ENCODE measurements around the gene GSTM2. TPM values are rescaled to one million over a fixed set of nuclear protein-coding genes. Genes with fewer than 3 reads are reported as not detected.
"Not testable (repeated sequence)": the region's sequence is repeated elsewhere in the genome, so short reads cannot be mapped to it uniquely, and the experiment has no call there.

GSTM2 gene
- total RNA-seq, 2 experiments from 2014 or later, result 18.2 to 19.3 TPM

GRCh38 chr1:109708949-109709348 lies 41.1 kb downstream of the GSTM2 start:
- H3K9me3 Mint-ChIP-seq (ENCODE audit: insufficient read depth); DNase-seq; ATAC-seq; H3K4me1 Mint-ChIP-seq (ENCODE audit: low read depth); H3K27ac Mint-ChIP-seq; POLR2A ChIA-PET; H3K4me3 Mint-ChIP-seq; H3K27me3 Mint-ChIP-seq (ENCODE audit: low read depth); H3K36me3 Mint-ChIP-seq (ENCODE audit: low read depth): not testable (repeated sequence)
- CTCF ChIA-PET, result interaction anchor here (1.3 kb wide), 1 partner anchor 69 kb away, joined by 3 read pairs; no protein-coding TSS in a partner anchor

- CTCF ChIA-PET, result interaction anchor here (1.3 kb wide), 1 partner anchor 70 kb away, joined by 3 read pairs; no protein-coding TSS in a partner anchor
- DNase-seq, POLR2A ChIA-PET: not testable (repeated sequence)
Observed at GRCh38 chr1:109709822-109710221, 42.0 kb downstream of the GSTM2 start.

GRCh38 chr1:109711593-109712320 lies 43.9 kb downstream of the GSTM2 start, which contains the start of gene GSTM5:
Gene GSTM5 (plus strand): TSS chr1:109712251. CDS start chr1:109712313, 62 bp downstream.
- H3K4me1 Mint-ChIP-seq (ENCODE audit: low read depth); ATAC-seq; DNase-seq; POLR2A ChIA-PET; H3K9me3 Mint-ChIP-seq (ENCODE audit: insufficient read depth); CTCF ChIA-PET; H3K36me3 Mint-ChIP-seq (ENCODE audit: low read depth); H3K27ac Mint-ChIP-seq: not testable (repeated sequence)
- peaks cover 13% of the 10 kb centered on the region for H3K27me3 Mint-ChIP-seq (ENCODE audit: low read depth)
- H3K4me3 Mint-ChIP-seq, result peak within 1 kb of the TSS; percentile 40

More at GRCh38 chr1:109709822-109710221, 42.0 kb downstream of the GSTM2 start:
- not testable (repeated sequence) for H3K36me3 Mint-ChIP-seq (ENCODE audit: low read depth); H3K9me3 Mint-ChIP-seq (ENCODE audit: insufficient read depth); H3K27ac Mint-ChIP-seq; H3K4me1 Mint-ChIP-seq (ENCODE audit: low read depth); ATAC-seq; H3K4me3 Mint-ChIP-seq
- H3K27me3 Mint-ChIP-seq (ENCODE audit: low read depth), result peaks cover 10% of the 10 kb centered on the region

GRCh38 chr1:109712321-109712864 lies 44.5 kb downstream of the GSTM2 start:
- no peak overlapping the region for H3K4me3 Mint-ChIP-seq
- CTCF ChIA-PET, result no interaction called here
- H3K36me3 Mint-ChIP-seq (ENCODE audit: low read depth), result peaks cover 4% of the 10 kb centered on the region
- H3K4me1 Mint-ChIP-seq (ENCODE audit: low read depth), result peaks cover 2% of the 10 kb centered on the region
- ATAC-seq (no peak), DNase-seq (no peak)
- H3K27ac Mint-ChIP-seq, result no peak overlapping the region
- peaks cover 7% of the 10 kb centered on the region for H3K9me3 Mint-ChIP-seq (ENCODE audit: insufficient read depth)
- peaks cover 13% of the 10 kb centered on the region for H3K27me3 Mint-ChIP-seq (ENCODE audit: low read depth)
- POLR2A ChIA-PET, result no interaction called here

GRCh38 chr1:109713636-109714035 lies 45.8 kb downstream of the GSTM2 start:
- CTCF ChIA-PET, result interaction anchor here (1.1 kb wide), 1 partner anchor 271 kb away, joined by 3 read pairs; the partner anchor contains the start of gene AHCYL1
- peaks cover 2% of the 10 kb centered on the region for H3K4me1 Mint-ChIP-seq (ENCODE audit: low read depth)
- no peak overlapping the region for H3K4me3 Mint-ChIP-seq
- ATAC-seq (no peak), DNase-seq (no peak)
- peaks cover 2% of the 10 kb centered on the region for H3K9me3 Mint-ChIP-seq (ENCODE audit: insufficient read depth)
- POLR2A ChIA-PET, result no interaction called here
- no peak overlapping the region for H3K27ac Mint-ChIP-seq
- peaks cover 4% of the 10 kb centered on the region for H3K36me3 Mint-ChIP-seq (ENCODE audit: low read depth)
- H3K27me3 Mint-ChIP-seq (ENCODE audit: low read depth), result peaks cover 13% of the 10 kb centered on the region

- Mint-ChIP-seq H3K27me3 (ENCODE audit: low read depth) (peaks cover 13% of the 10 kb centered on the region), H3K36me3 (ENCODE audit: low read depth) (no peaks in the 10 kb centered on the region), H3K4me1 (ENCODE audit: low read depth) (peaks cover 2% of the 10 kb centered on the region), H3K27ac (no peak overlapping the region), H3K9me3 (ENCODE audit: insufficient read depth) (no peaks in the 10 kb centered on the region), H3K4me3 (no peak overlapping the region)
- CTCF ChIA-PET, result interaction anchor here (1.1 kb wide), 1 partner anchor 270 kb away, joined by 3 read pairs; the partner anchor contains the start of gene AHCYL1
- POLR2A ChIA-PET, result no interaction called here
- DNase-seq, result no peak
- no peak for ATAC-seq
Observed at GRCh38 chr1:109714661-109715372, 47.0 kb downstream of the GSTM2 start.

- Mint-ChIP-seq H3K36me3 (ENCODE audit: low read depth) (no peaks in the 10 kb centered on the region), H3K27ac (no peak overlapping the region), H3K4me1 (ENCODE audit: low read depth) (peaks cover 2% of the 10 kb centered on the region), H3K27me3 (ENCODE audit: low read depth) (peaks cover 13% of the 10 kb centered on the region), H3K4me3 (no peak overlapping the region), H3K9me3 (ENCODE audit: insufficient read depth) (no peaks in the 10 kb centered on the region)
- CTCF ChIA-PET, result interaction anchor here (2.9 kb wide), 1 partner anchor 76 kb away, joined by 11 read pairs; no protein-coding TSS in a partner anchor
- DNase-seq (no peak), ATAC-seq (no peak)
- POLR2A ChIA-PET, result no interaction called here
Observed at GRCh38 chr1:109716121-109716520, 48.3 kb downstream of the GSTM2 start.

- H3K27ac Mint-ChIP-seq, result no peak overlapping the region
- ChIA-PET CTCF (interaction anchor here (2.9 kb wide), 1 partner anchor 76 kb away, joined by 11 read pairs; no protein-coding TSS in a partner anchor), POLR2A (no interaction called here)
- H3K4me3 Mint-ChIP-seq, result no peak overlapping the region
- peaks cover 2% of the 10 kb centered on the region for H3K4me1 Mint-ChIP-seq (ENCODE audit: low read depth)
- no peak for DNase-seq
- peaks cover 13% of the 10 kb centered on the region for H3K27me3 Mint-ChIP-seq (ENCODE audit: low read depth)
- H3K9me3 Mint-ChIP-seq (ENCODE audit: insufficient read depth), result no peaks in the 10 kb centered on the region
- no peak for ATAC-seq
- H3K36me3 Mint-ChIP-seq (ENCODE audit: low read depth), result no peaks in the 10 kb centered on the region
Observed at GRCh38 chr1:109716570-109717090, 48.8 kb downstream of the GSTM2 start.

GRCh38 chr1:109717729-109718128 lies 49.9 kb downstream of the GSTM2 start:
- no peak overlapping the region for H3K27ac Mint-ChIP-seq
- no peaks in the 10 kb centered on the region for H3K36me3 Mint-ChIP-seq (ENCODE audit: low read depth)
- H3K4me1 Mint-ChIP-seq (ENCODE audit: low read depth), result no peaks in the 10 kb centered on the region
- peaks cover 16% of the 10 kb centered on the region for H3K27me3 Mint-ChIP-seq (ENCODE audit: low read depth)
- ChIA-PET CTCF (interaction anchor here (1.5 to 2.9 kb wide), 3 partner anchors 56 to 267 kb away, joined by 4 to 11 read pairs (median 7); partner anchors contain the start of gene AHCYL1), POLR2A (no interaction called here)
- no peaks in the 10 kb centered on the region for H3K9me3 Mint-ChIP-seq (ENCODE audit: insufficient read depth)
- no peak for ATAC-seq
- H3K4me3 Mint-ChIP-seq, result no peak overlapping the region
- DNase-seq, result no peak

- no peak for DNase-seq
- ATAC-seq, result no peak
- H3K27ac Mint-ChIP-seq, result peak overlapping the region; percentile 47
- H3K4me3 Mint-ChIP-seq, result no peak overlapping the region
- POLR2A ChIA-PET, result no interaction called here
- peaks cover 13% of the 10 kb centered on the region for H3K27me3 Mint-ChIP-seq (ENCODE audit: low read depth)
- CTCF ChIA-PET, result interaction anchor here (1.5 to 2.9 kb wide), 3 partner anchors 56 to 266 kb away, joined by 4 to 11 read pairs (median 7); partner anchors contain the start of gene AHCYL1
- no peaks in the 10 kb centered on the region for H3K9me3 Mint-ChIP-seq (ENCODE audit: insufficient read depth)
- no peaks in the 10 kb centered on the region for H3K36me3 Mint-ChIP-seq (ENCODE audit: low read depth)
- H3K4me1 Mint-ChIP-seq (ENCODE audit: low read depth), result no peaks in the 10 kb centered on the region
Observed at GRCh38 chr1:109718495-109718894, 50.6 kb downstream of the GSTM2 start.

- Mint-ChIP-seq H3K27ac (no peak overlapping the region), H3K9me3 (ENCODE audit: insufficient read depth) (no peaks in the 10 kb centered on the region), H3K36me3 (ENCODE audit: low read depth) (no peaks in the 10 kb centered on the region), H3K4me1 (ENCODE audit: low read depth) (no peaks in the 10 kb centered on the region), H3K4me3 (no peak overlapping the region), H3K27me3 (ENCODE audit: low read depth) (peaks cover 7% of the 10 kb centered on the region)
- POLR2A ChIA-PET, result no interaction called here
- no peak for ATAC-seq
- CTCF ChIA-PET, result interaction anchor here (1.0 kb wide), 1 partner anchor 187 kb away, joined by 3 read pairs; no protein-coding TSS in a partner anchor
- no peak for DNase-seq
Observed at GRCh38 chr1:109719337-109719837, 51.5 kb downstream of the GSTM2 start.
